AG10803 (cell line): ENCODE data around the gene KRTAP3-1.

Experiments
- DNase-seq: peaks from one replicate; pipeline ENCODE4 v3.0.0; 2010; ENCODE audit warnings: low read depth
- H3K4me3 ChIP-seq: 2 replicates; pipeline ENCODE4 v1.5.1; 2011; ENCODE audit warnings: mild to moderate bottlenecking, low read length, control low read depth
- CTCF ChIP-seq: conservative IDR thresholded peaks from 2 replicates; pipeline ENCODE4 v1.5.1; 2011; ENCODE audit warnings: mild to moderate bottlenecking, low read length, control low read depth, inconsistent platforms

Gene KRTAP3-1

GRCh38 chr17:40960144-40960543, 48.8 kb downstream of the KRTAP3-1 start:
- TF ChIP-seq CTCF = no peak

More at GRCh38 chr17:40960144-40960543, 48.8 kb downstream of the KRTAP3-1 start:
- no peak for DNase-seq
- no peak overlapping the region for H3K4me3 ChIP-seq
